HEK293T (cell line): ENCODE data around the gene RAB8B.

Experiments
- BHLHE40 ChIP-seq: fragments of 450-650 bp; IDR thresholded peaks from 2 replicates; pipeline ENCODE4 v1.6.1; 2016; ENCODE audit warnings: mild to moderate bottlenecking, moderate library complexity, borderline replicate concordance
- CTBP1 ChIP-seq: fragments of 450-650 bp; IDR thresholded peaks from 2 replicates; pipeline ENCODE4 v1.6.1; 2016; ENCODE audit warnings: borderline replicate concordance
- ELF4 ChIP-seq: fragments of 450-650 bp; IDR thresholded peaks from 2 replicates; pipeline ENCODE4 v1.6.1; 2017; ENCODE audit warnings: antibody characterized with exemption
- FOXA1 ChIP-seq: fragments of 450-650 bp; IDR thresholded peaks from 2 replicates; pipeline ENCODE4 v1.6.1; 2016; ENCODE audit warnings: mild to moderate bottlenecking
- FOXK2 ChIP-seq: fragments of 450-650 bp; IDR thresholded peaks from 2 replicates; pipeline ENCODE4 v1.6.1; 2016; ENCODE audit warnings: mild to moderate bottlenecking
- FOXM1 ChIP-seq: fragments of 450-650 bp; IDR thresholded peaks from 2 replicates; pipeline ENCODE4 v1.6.1; 2017; ENCODE audit warnings: mild to moderate bottlenecking, borderline replicate concordance
- SP1 ChIP-seq: fragments of 450-650 bp; IDR thresholded peaks from 2 replicates; pipeline ENCODE4 v1.6.1; 2017
- SUZ12 ChIP-seq: fragments of 450-650 bp; IDR thresholded peaks from 2 replicates; pipeline ENCODE4 v1.6.1; 2016; ENCODE audit warnings: mild to moderate bottlenecking
- TARDBP ChIP-seq: fragments of 450-650 bp; IDR thresholded peaks from 2 replicates; pipeline ENCODE4 v1.6.1; 2016
- TF ChIP-seq, protein P1 (sequence below): fragments of 450-650 bp; IDR thresholded peaks from 2 replicates; pipeline ENCODE4 v1.6.1; 2016

DNA sequence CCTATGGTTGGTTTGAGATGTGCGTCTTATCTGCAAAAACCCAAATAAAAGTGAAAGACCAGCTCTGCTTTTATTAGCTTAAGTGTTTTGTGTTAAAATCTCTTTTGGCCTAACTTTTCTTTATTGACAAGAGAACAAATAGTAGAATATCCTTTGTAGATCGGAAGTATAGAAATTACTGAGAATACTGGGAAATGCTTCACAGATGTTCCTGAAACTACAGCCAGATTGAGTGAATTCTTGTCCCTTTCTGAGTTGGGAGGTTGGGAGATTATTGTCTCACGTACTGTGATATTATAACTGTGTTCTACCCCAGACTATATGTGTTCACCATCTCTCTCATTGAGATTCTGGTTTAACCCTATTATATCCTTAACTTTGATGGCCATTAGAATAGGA lies 21.7 kb downstream of the RAB8B start:
- TF ChIP-seq CTBP1 (no peak), FOXM1 (no peak), ELF4 (no peak), SP1 (no peak), TARDBP (no peak), FOXA1 (no peak), FOXK2 (no peak), BHLHE40 (no peak), SUZ12 (no peak)
- TF ChIP-seq, protein P1, sequence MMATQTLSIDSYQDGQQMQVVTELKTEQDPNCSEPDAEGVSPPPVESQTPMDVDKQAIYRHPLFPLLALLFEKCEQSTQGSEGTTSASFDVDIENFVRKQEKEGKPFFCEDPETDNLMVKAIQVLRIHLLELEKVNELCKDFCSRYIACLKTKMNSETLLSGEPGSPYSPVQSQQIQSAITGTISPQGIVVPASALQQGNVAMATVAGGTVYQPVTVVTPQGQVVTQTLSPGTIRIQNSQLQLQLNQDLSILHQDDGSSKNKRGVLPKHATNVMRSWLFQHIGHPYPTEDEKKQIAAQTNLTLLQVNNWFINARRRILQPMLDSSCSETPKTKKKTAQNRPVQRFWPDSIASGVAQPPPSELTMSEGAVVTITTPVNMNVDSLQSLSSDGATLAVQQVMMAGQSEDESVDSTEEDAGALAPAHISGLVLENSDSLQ: no peak
